GM20431 (cell line): ENCODE results near the gene EFCAB12.

ENCODE experiments used
- in situ Hi-C: fragments of 300-500 bp; cut with MseI, MboI; formaldehyde crosslinking; loops from one replicate; pipeline ENCODE4 v1.15.0; 2020; ENCODE audit warnings: low sequenced_read_pairs; ENCODE audit not compliant: unreplicated experiment

Gene EFCAB12

DNA sequence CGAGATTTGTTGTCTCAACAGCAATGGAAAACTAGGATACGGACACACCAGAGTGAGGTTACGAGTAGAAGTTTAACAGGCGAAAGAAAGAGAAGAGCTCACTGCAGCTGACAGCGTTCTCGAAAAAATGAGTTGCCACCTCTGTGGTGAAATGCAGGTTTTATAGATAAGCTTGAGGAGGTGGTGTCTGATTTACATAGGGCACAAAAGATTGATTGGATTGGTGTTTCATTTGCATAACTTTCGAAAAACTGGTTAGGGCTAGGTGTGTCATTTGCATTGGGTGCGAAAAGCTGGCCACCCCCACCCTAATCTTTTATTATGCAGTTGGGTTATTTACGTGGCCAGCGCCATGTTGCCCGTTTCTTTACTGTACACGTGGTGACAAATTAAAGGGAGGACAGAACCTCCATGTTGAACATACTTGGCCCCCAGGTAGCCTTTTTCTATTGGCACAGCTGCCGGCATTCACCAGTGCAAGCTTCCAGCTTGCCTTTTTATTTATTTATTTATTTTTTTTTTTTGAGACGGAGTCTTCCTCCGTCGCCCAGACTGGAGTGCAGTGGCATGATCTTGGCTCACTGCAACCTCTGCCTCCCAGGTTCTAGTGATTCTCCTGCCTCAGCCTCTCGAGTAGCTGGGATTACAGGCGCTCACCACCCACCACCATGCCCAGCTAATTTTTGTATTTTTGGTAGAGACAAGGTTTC is 19.9 kb upstream of the EFCAB12 start:
- in situ Hi-C loops: no loop called here

GRCh38 chr3:129446926-129447325 is 18.5 kb upstream of the EFCAB12 start:
- in situ Hi-C loops: no loop called here

- in situ Hi-C loops: no loop called here
Measured at GRCh38 chr3:129445471-129445870, 17.0 kb upstream of the EFCAB12 start.

- in situ Hi-C loops: no loop called here
Measured at GRCh38 chr3:129442947-129443346, 14.5 kb upstream of the EFCAB12 start.

DNA sequence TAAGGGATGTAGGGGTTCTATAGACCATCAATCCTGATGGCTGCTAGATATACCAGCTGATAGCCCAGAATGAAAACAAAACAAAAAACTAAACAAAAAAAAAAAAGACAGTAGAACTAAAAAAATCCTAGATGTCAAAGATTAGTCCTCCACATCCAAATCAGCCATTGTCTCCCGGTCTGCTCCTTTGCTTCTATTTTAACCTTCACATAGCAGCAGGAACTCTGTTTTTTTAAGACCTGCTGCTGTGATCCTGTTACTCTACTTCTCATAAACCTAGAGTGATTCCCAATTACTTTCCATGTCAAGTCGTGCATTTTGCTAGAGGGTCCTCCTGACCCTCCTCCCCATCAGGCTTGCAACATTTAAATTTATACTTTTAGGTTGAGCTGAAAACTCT is 14.1 kb upstream of the EFCAB12 start:
- in situ Hi-C loops: no loop called here

DNA sequence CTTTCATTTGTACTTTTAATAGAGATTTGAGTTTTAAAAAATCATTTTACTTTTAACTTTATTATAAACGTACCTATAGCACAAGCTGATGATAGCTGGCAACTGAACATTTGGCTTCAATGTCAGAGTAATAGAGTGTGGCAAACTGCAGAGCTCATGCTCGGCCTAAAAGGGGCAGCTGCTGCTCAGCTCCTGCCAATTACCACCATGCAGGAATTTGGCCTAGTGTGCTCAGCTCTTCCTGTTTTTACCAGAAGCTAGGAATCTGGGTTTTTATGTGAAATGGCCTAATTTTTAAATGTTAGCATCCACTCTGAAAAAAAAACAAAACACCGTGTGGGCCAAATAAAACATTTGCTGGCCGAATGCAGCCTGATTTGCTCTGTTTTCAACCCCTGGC is 13.3 kb upstream of the EFCAB12 start:
- in situ Hi-C loops: no loop called here

DNA sequence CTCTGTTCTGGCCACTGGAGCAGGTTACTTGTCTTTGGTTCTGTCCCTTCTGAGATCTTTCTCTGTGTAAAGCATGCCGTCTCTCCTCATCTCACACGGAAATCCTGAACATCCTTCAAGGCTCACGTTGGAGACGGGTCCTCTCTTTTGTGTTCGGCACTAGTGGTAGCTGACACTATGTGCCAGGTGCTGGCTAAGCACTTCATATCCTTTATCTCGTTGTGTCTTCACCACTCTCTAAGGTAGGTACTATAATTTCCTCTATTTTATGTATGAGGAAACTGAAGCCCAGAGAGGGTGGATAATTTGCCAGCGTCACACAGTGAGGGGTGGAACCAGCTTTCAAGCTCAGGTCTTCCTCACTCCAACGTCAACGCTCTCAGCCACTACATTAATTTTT is 12.8 kb upstream of the EFCAB12 start:
- in situ Hi-C loops: no loop called here

GRCh38 chr3:129440618-129441190 is 12.3 kb upstream of the EFCAB12 start:
- in situ Hi-C loops: no loop called here

- in situ Hi-C loops: no loop called here
Measured at GRCh38 chr3:129439817-129440617, 11.6 kb upstream of the EFCAB12 start, which contains the start of the genes IFT122 and MBD4. IFT122 (plus strand) TSS chr3:129440224; CDS start chr3:129440331, 107 bp downstream. MBD4 (minus strand) TSS chr3:129439948; CDS start chr3:129439833, 115 bp downstream.

DNA sequence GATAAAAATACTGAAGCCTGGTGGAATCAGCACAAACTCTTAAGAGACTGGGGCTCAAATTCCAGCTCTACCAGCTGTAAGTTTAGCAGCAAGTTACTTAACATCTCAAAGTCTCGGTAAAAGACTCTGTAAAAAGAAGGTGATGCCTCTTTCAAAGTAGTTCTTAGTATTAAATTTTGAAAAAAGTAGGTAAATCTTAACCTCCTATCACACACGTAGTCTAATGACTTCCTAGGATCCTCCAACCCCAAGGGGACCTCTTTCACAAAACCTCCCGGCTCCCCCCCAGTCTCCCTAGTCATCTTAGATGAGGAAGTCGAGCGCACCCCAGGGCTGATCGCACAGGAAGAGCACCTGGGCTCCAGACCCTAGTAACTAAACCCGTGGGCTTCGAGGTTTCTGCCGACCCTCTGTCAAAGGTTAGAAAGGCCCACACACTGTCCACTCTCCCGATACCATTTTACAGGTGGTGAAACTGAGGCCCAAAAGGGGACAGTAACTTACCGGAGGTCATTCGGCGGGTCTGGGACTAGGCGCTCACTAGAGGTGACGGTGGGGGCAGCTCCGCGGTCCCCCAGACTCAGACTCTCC is 10.9 kb upstream of the EFCAB12 start:
- in situ Hi-C loops: no loop called here

DNA sequence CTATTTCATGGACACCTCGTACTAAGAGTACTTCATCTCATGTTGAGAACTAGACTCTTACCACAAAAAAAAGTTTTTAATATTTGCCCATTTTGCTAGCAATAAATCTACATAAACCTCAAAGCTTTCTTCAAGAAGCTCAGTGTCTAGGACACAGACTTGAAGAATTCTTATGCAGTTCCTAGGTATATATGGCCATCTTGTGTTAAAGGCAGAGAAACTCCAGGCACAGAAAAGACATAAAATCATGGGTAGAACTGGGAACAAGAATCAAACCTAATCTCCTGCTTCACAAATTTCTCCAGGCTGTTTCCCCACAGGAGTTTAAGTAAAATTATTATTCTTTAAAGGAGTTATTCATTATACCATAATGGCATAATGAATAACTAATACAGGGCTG is 6.9 kb upstream of the EFCAB12 start:
- in situ Hi-C loops: no loop called here

DNA sequence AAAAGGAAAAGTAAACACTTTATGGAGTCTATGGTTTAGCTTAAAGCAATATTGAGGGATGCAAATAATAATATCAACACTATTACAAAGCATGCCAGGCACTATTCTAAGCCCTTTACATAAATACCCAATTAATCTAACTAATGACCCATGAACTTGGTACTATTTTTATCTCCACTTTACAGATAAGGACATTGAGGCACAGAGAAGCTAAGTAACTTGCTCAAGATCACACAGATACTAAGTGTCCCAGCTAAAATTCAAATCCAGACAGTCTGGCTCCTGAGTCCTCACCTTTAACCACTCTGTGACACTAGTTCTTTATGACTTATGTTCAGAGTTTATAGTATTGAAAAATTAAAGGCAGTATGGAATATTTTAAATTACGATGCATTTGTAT is 5.7 kb upstream of the EFCAB12 start:
- in situ Hi-C loops: no loop called here

GRCh38 chr3:129433565-129433964 is 5.1 kb upstream of the EFCAB12 start:
- in situ Hi-C loops: no loop called here

DNA sequence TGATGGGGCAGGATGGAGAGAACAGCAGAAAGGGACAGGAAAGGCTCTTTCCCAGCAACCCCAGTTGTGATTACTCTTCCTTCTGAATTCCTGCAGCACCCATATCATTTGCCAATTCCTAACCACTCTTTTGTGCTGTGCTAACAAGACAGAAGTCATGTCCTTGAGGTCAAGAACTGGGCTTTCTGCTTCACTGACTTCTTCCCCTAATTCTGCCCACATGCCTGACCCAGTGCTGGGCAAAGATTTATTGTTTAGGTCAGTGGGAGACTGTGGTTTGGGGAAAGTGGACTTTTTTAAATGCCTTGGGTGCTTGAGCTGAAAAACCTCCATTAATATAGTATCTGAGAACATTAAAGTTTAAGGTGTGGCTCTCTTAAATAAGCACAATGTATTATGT is 4.2 kb upstream of the EFCAB12 start:
- in situ Hi-C loops: no loop called here

GRCh38 chr3:129432036-129432435 is 3.6 kb upstream of the EFCAB12 start:
- in situ Hi-C loops: no loop called here

- in situ Hi-C loops: no loop called here
Measured at GRCh38 chr3:129429602-129430001, 1.2 kb upstream of the EFCAB12 start.

GRCh38 chr3:129429080-129429451 is 630 bp upstream of the EFCAB12 start:
- in situ Hi-C loops: no loop called here

DNA sequence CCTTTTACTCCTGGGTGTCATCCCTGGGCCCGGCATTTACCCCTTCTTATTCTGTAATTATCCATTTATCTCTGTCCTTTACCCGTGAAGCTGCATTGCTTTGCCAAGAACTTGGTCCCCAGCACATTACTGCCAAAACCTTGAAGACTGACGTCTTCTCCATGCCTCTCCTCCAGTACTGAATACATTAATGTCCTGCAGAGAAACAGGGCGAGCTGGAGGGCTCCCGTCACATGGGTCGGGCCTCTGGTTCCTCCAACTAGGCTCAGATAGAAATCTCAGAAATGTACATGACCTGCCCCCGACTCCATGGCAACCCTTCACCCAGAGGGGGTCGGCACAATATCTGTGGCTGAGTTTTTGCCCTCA is 445 bp downstream of the EFCAB12 start:
- in situ Hi-C loops: no loop called here

- in situ Hi-C loops: no loop called here
Measured at GRCh38 chr3:129425619-129426018, 2.8 kb downstream of the EFCAB12 start.

DNA sequence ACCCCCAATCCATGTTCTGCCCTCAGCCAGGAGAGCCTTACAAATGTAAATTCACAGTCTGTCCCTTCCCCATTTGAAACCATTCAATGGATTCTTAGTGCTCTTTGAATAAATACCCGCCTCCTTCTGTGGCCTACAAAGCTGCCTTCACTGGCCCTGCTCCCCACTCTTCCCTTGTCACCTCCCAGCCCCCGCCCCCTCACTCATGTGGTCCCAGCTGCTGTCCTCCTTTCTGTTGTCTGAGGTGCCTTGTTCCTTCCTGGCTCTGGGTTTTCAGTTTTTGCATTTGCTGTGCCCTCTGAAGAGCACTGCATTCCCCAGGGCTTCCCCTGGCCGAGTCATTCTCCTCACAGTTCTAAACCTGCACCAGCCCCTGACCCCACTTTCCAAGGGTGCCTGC is 3.2 kb downstream of the EFCAB12 start:
- in situ Hi-C loops: no loop called here
